ENCODE results near the gene TIGD3. TPM values are rescaled to one million over a fixed set of nuclear protein-coding genes. Genes with fewer than 3 reads are reported as not detected.

TIGD3 gene
- total and polyA plus RNA-seq, 2 donors (not counting 3 experiments of a cell fraction or from before 2014, with no cell fraction given): 0.18 to 0.27 TPM

GRCh38 chr11:65305501-65306268, 48.9 kb upstream of the TIGD3 start:
- H3K9ac ChIP-seq (replicated peaks; ENCODE audit: extremely low read depth, insufficient read depth, low read length): no peak overlapping the region
- FAIRE-seq (no peak), DNase-seq (ENCODE audit: low read depth, low spot score) (no peak)
- H3K4me3 ChIP-seq (replicated peaks in 1 of 3; ENCODE audit: insufficient read depth in 1 of 3, low read depth in 1 of 3, low read length in 3 of 3): no peak overlapping the region
- dilution Hi-C loops (cut with MboI; ENCODE audit: extremely low pct_ligation_motif_present, low sequenced_read_pairs): no loop called here
- no peaks in the 10 kb centered on the region for H3K9me3 ChIP-seq (replicated peaks; ENCODE audit: control insufficient read depth, insufficient read depth, low read length)
- H3K4me1 ChIP-seq (ENCODE audit: control insufficient read depth, extremely low read depth, insufficient read depth, low read length): peaks cover 18% of the 10 kb centered on the region
- no peaks in the 10 kb centered on the region for H3K27me3 ChIP-seq (ENCODE audit: control insufficient read depth in 2 of 2, insufficient read depth in 2 of 2, low read length in 2 of 2)
- CTCF ChIA-PET: interaction anchor here (0.8 kb wide), 1 partner anchor 9 kb away, joined by 4 read pairs; the partner anchor contains the start of gene CDC42EP2
- H2AFZ ChIP-seq (ENCODE audit: low read depth, low read length): no peak overlapping the region
- no peak overlapping the region for H3K27ac ChIP-seq (ENCODE audit: insufficient read depth, low read depth, low read length)
- H4K20me1 ChIP-seq (replicated peaks; ENCODE audit: control insufficient read depth, extremely low read depth, insufficient read depth, low read length): no peaks in the 10 kb centered on the region
- intact Hi-C loops (cut with micrococcal nuclease): loop anchor here (2.0 kb wide), 1 partner anchor 13 kb away; no protein-coding TSS in a partner anchor
- BruUV-seq (replicated peaks): no TSS peak
- H3K36me3 ChIP-seq (ENCODE audit: control insufficient read depth in 2 of 2, extremely low read depth in 1 of 2, insufficient read depth in 2 of 2, low read length in 2 of 2): no peaks in the 10 kb centered on the region
- no peak overlapping the region for H3K4me2 ChIP-seq (ENCODE audit: insufficient read depth, low read length)
- H3K9me1 ChIP-seq (replicated peaks; ENCODE audit: control insufficient read depth, extremely low read depth, insufficient read depth, low read length): no peaks in the 10 kb centered on the region
- no peaks in the 10 kb centered on the region for H3K79me2 ChIP-seq (ENCODE audit: control insufficient read depth, insufficient read depth, low read length)
- TF ChIP-seq EZH2 (IDR thresholded peaks at IDR 0.05; ENCODE audit: borderline replicate concordance, low read depth, low read length, severe bottlenecking): no peak
- no peak for TF ChIP-seq JUN (IDR thresholded peaks at IDR 0.05; ENCODE audit: borderline replicate concordance, insufficient read depth, insufficient read length, low read depth)
- no peak for TF ChIP-seq GATA2 (IDR thresholded peaks at IDR 0.05; ENCODE audit: insufficient read depth, insufficient read length, low read depth, low read length)
- no peak for TF ChIP-seq MYC (IDR thresholded peaks at IDR 0.05; ENCODE audit: low read depth, low read length)
- TF ChIP-seq FOS (IDR thresholded peaks at IDR 0.05; ENCODE audit: borderline replicate concordance, insufficient read depth, low read length): no peak
- TF ChIP-seq POLR2AphosphoS5 (IDR thresholded peaks at IDR 0.05; ENCODE audit: insufficient read depth, low read depth, low read length): no peak
- no peak for TF ChIP-seq MAX (IDR thresholded peaks at IDR 0.05; ENCODE audit: insufficient read depth, insufficient read length)
- no peak for TF ChIP-seq CTCF (IDR thresholded peaks at IDR 0.05; ENCODE audit: extremely low read depth in 1 of 2, insufficient read depth in 1 of 2, low read depth in 1 of 2, low read length in 2 of 2)
- TF ChIP-seq POLR2A (IDR thresholded peaks at IDR 0.05; ENCODE audit: low read depth, low read length): no peak
- POLR2A ChIA-PET: no interaction called here

Measured in endothelial cell of umbilical vein (primary cell).